Ovary (tissue), 9 donors: ENCODE measurements around the gene RALB. TPM values are rescaled to one million over a fixed set of nuclear protein-coding genes. Genes with fewer than 3 reads are reported as not detected.

Experiments used
- DNase-seq, 5 donors: peaks; one replicate each; pipeline ENCODE4 v3.0.0-alpha.2; 2019 to 2020
- H3K27ac ChIP-seq, 2 donors: fragments of 200-600 bp; one replicate each; pipeline versions ENCODE4 v1.5.1 to v1.8.0; 2019 to 2022
- H3K27me3 ChIP-seq: fragments of 200-600 bp; one replicate; pipeline ENCODE4 v1.8.0; 2022
- H3K36me3 ChIP-seq: fragments of 200-600 bp; sonication (generic); one replicate; pipeline ENCODE4 v1.5.1; 2019
- H3K4me1 ChIP-seq: one replicate; pipeline ENCODE4 v1.8.1; 2013; ENCODE audit warnings: mild to moderate bottlenecking, moderate library complexity; ENCODE audit not compliant: insufficient read depth
- H3K4me3 ChIP-seq: fragments of 200-600 bp; sonication (generic); one replicate; pipeline ENCODE4 v1.5.1; 2017
- H3K9me3 ChIP-seq, 2 donors: fragments of 200-600 bp in 1 of 2; sonication (generic) in 1 of 2; one replicate each; pipeline versions ENCODE4 v1.5.1 to v1.8.1; 2013 to 2019; ENCODE audit warnings: mild to moderate bottlenecking in 1 of 2, moderate library complexity in 1 of 2
- CTCF ChIP-seq, 3 donors: fragments of 450-650 bp in 2 of 3; fragments of 200-600 bp in 1 of 3; IDR thresholded peaks; one replicate each; pipeline versions ENCODE4 v1.5.1 to v1.8.0; 2016 to 2022; ENCODE audit warnings: antibody characterized with exemption in 3 of 3, mild to moderate bottlenecking in 1 of 3
- EP300 ChIP-seq: sonication (generic); formaldehyde crosslinking; IDR thresholded peaks from one replicate; pipeline ENCODE4 v1.6.1; 2017; ENCODE audit warnings: antibody characterized with exemption
- POLR2A ChIP-seq: fragments of 450-650 bp; IDR thresholded peaks from one replicate; pipeline ENCODE4 v1.6.1; 2017; ENCODE audit warnings: antibody characterized with exemption, mild to moderate bottlenecking, moderate library complexity
- WGBS, 3 donors: extraction: QIAGEN DNeasy Blood & Tissue Kit in 1 of 3; methylation state at CpG; one replicate each; pipeline versions ENCODE4 v1.1.5 to v1.1.7; 2013 to 2017; 5-methylcytosine and 5-hydroxymethylcytosine counted together
- intact Hi-C, 4 donors: fragments of 100-400 bp; cut with DNase I; formaldehyde crosslinking; loops; one replicate each; pipeline versions ENCODE4 v1.11.0 to v1.15.1; 2022 to 2023
- polyA plus RNA-seq, 2 donors: library from polyadenylated mRNA; stranded (reverse); fragments of 200-250 nt in 1 of 2; fragments of 350-450 nt in 1 of 2; fragmentation: Illumina TruSeq in 1 of 2; extraction: RNeasy Lipid Tissue Mini Kit (QIAGEN cat#74804) in 1 of 2; gene quantifications; one replicate each; pipeline ENCODE4 v1.2.3, GENCODE V29; 2013 to 2014
- total RNA-seq, 7 donors: library from RNA; depleted of rRNA in 2 of 7; stranded (reverse); fragments of >200 nt in 2 of 7; fragmentation: NEBNext Ultra II Directional in 3 of 7; extraction: Animal tissue kit (Norgen Biotek cat#: 25700) in 3 of 7; gene quantifications; one replicate each; pipeline versions ENCODE4 v1.1.0 to v1.2.4, GENCODE V29; 2016 to 2023
- donor health status: DM: no; HTN: no; CAD: no; lungs with moderate emphysema.
- donor health status: DM: no; HTN: no; CAD: no.
- donor health status: Bipolar disorder and iron deficiency.
- donor health status: DM: yes; HTN: yes; CAD: no.
- donor health status: DM: no; HTN: no; CAD: no.
- donor health status: DM: yes; HTN: yes; CAD: no.

Gene RALB
- total and polyA plus RNA-seq, 9 donors = 18.2 to 92.7 (median 34.9) TPM

GRCh38 chr2:120293096-120294007 lies 40.7 kb downstream of the RALB start:
- H3K27me3 ChIP-seq = no peaks in the 10 kb centered on the region
- no peaks in the 10 kb centered on the region for H3K4me1 ChIP-seq
- H3K9me3 ChIP-seq = no peaks in the 10 kb centered on the region
- TF ChIP-seq EP300 (no peak), POLR2A (no peak), CTCF (IDR thresholded peaks at IDR 0.05) (no peak)
- H3K36me3 ChIP-seq = no peaks in the 10 kb centered on the region
- no peak overlapping the region for H3K4me3 ChIP-seq
- DNase-seq = no peak
- intact Hi-C loops = no loop called here
- WGBS, 3 donors = 30 to 41% (median 32%) methylated on average over 5 of the region's 5 CpGs
- H3K27ac ChIP-seq = no peak overlapping the region

GRCh38 chr2:120294008-120294340 lies 41.3 kb downstream of the RALB start:
- H3K27ac ChIP-seq = no peak overlapping the region
- intact Hi-C loops = no loop called here
- WGBS, 3 donors = 46 to 59% (median 48%) methylated on average over 3 of the region's 3 CpGs
- H3K4me3 ChIP-seq = no peak overlapping the region
- H3K27me3 ChIP-seq = no peaks in the 10 kb centered on the region
- no peaks in the 10 kb centered on the region for H3K9me3 ChIP-seq
- DNase-seq = no peak
- H3K36me3 ChIP-seq = no peaks in the 10 kb centered on the region
- H3K4me1 ChIP-seq = no peaks in the 10 kb centered on the region
- TF ChIP-seq EP300 (no peak), CTCF (IDR thresholded peaks at IDR 0.05) (no peak), POLR2A (no peak)

GRCh38 chr2:120298173-120298835 lies 45.7 kb downstream of the RALB start:
- no peak for TF ChIP-seq EP300
- TF ChIP-seq POLR2A = no peak
- TF ChIP-seq CTCF (IDR thresholded peaks at IDR 0.05) = no peak
- Histone ChIP-seq H3K36me3 (no peaks in the 10 kb centered on the region), H3K27me3 (no peaks in the 10 kb centered on the region), H3K4me1 (no peaks in the 10 kb centered on the region), H3K9me3 (no peaks in the 10 kb centered on the region), H3K4me3 (no peak overlapping the region), H3K27ac (no peak overlapping the region)
- DNase-seq = no peak
- intact Hi-C loops = no loop called here
- WGBS, 3 donors = 53 to 58% (median 54%) methylated on average over 7 of the region's 7 CpGs

- Histone ChIP-seq H3K27me3 (no peaks in the 10 kb centered on the region), H3K27ac (no peak overlapping the region), H3K36me3 (no peaks in the 10 kb centered on the region), H3K9me3 (no peaks in the 10 kb centered on the region), H3K4me3 (no peak overlapping the region), H3K4me1 (no peaks in the 10 kb centered on the region)
- TF ChIP-seq EP300 = no peak
- no peak for TF ChIP-seq POLR2A
- TF ChIP-seq CTCF (IDR thresholded peaks at IDR 0.05) = no peak
- DNase-seq = no peak
- 92 to 98% (median 96%) methylated on average over 9 of the region's 9 CpGs for WGBS, 3 donors
- intact Hi-C loops = no loop called here
These were observed 46.4 kb downstream of the RALB start for GRCh38 chr2:120299004-120299403.
